A549 (cell line): ENCODE results near the gene GJA3.

ENCODE experiments used
- CHD2 ChIP-seq: fragments of 150-350 bp; IDR thresholded peaks from 2 replicates; pipeline ENCODE4 v1.6.1; 2014; ENCODE audit warnings: low read length; ENCODE audit not compliant: partially characterized antibody
- CTCF ChIP-seq: fragments of >200 bp; sonication (Bioruptor Twin); formaldehyde crosslinking; IDR thresholded peaks from 3 replicates; pipeline ENCODE4 v1.5.1; 2016
- EP300 ChIP-seq, 2 experiments: fragments of >200 bp; sonication (Bioruptor Twin); formaldehyde crosslinking; IDR thresholded peaks; 2 replicates in 1 of 2; 3 replicates in 1 of 2; pipeline ENCODE4 v1.6.1; 2016 to 2017
- FOSL2 ChIP-seq, 2 experiments: fragments of 450-650 bp in 1 of 2; fragments of >200 bp in 1 of 2; sonication (Bioruptor Twin) in 1 of 2; formaldehyde crosslinking; IDR thresholded peaks; 2 replicates each; pipeline versions ENCODE4 v1.5.0 to v1.6.1; 2016 to 2020; ENCODE audit warnings: mild to moderate bottlenecking in 1 of 2, moderate library complexity in 1 of 2
- GATA3 ChIP-seq: IDR thresholded peaks from 2 replicates; pipeline ENCODE4 v1.6.1; 2012; ENCODE audit warnings: borderline replicate concordance
- POLR2A ChIP-seq: IDR thresholded peaks from 2 replicates; pipeline ENCODE4 v1.6.1; 2012; ENCODE audit warnings: mild to moderate bottlenecking, low read length
- TP53 ChIP-seq: fragments of 250-450 bp; sonication (Bioruptor Pico); IDR thresholded peaks from 2 replicates; pipeline ENCODE4 v1.5.0; 2021; ENCODE audit warnings: mild to moderate bottlenecking, moderate library complexity
- USF2 ChIP-seq: fragments of 450-650 bp; IDR thresholded peaks from 2 replicates; pipeline ENCODE4 v1.6.1; 2014; ENCODE audit warnings: antibody characterized with exemption
- ZNF302 ChIP-seq: fragments of 250-450 bp; sonication (Bioruptor Pico); IDR thresholded peaks from 2 replicates; pipeline ENCODE4 v1.9.0; 2021; ENCODE audit warnings: inconsistent platforms, mild to moderate bottlenecking, moderate library complexity

GRCh38 chr13:20142023-20142926 is 18.6 kb downstream of the GJA3 start:
- TF ChIP-seq CTCF = no peak
- TF ChIP-seq ZNF302 (CRISPR knock-in tag) = no peak
- TF ChIP-seq FOSL2 (IDR thresholded peaks at IDR 0.05) = no peak
- TF ChIP-seq FOSL2 (CRISPR knock-in tag; IDR thresholded peaks at IDR 0.05) = no peak
- TF ChIP-seq GATA3 = no peak
- no peak for TF ChIP-seq TP53 (CRISPR knock-in tag)
- TF ChIP-seq CHD2 = no peak
- no peak for TF ChIP-seq USF2
- TF ChIP-seq EP300 (IDR thresholded peaks at IDR 0.05) = no peak
- no peak for TF ChIP-seq POLR2A
